Measurements from ENCODE around the gene KRT38. TPM values are rescaled to one million over a fixed set of nuclear protein-coding genes. Genes with fewer than 3 reads are reported as not detected.

The KRT38 gene
- total and polyA plus RNA-seq, 9 donors = not detected

- intact Hi-C loops (cut with DNase I) = no loop called here
- Histone ChIP-seq H3K4me3 (no peak overlapping the region), H3K27ac (no peak overlapping the region), H3K27me3 (no peaks in the 10 kb centered on the region), H3K9me3 (no peaks in the 10 kb centered on the region), H3K4me1 (ENCODE audit: insufficient read depth) (peaks cover 7% of the 10 kb centered on the region), H3K36me3 (no peaks in the 10 kb centered on the region)
- 96 to 98% (median 97%) methylated on average over 10 of the region's 10 CpGs for WGBS, 3 donors
- TF ChIP-seq CTCF (IDR thresholded peaks at IDR 0.05) (no peak), POLR2A (IDR thresholded peaks at IDR 0.05) (no peak), EP300 (IDR thresholded peaks at IDR 0.05) (no peak)
- DNase-seq = no peak
These were observed 39.8 kb upstream of the KRT38 start for GRCh38 chr17:41480581-41480980.

GRCh38 chr17:41480136-41480535 lies 39.4 kb upstream of the KRT38 start:
- no peak overlapping the region for H3K27ac ChIP-seq
- no peak overlapping the region for H3K4me3 ChIP-seq
- TF ChIP-seq CTCF (IDR thresholded peaks at IDR 0.05) (no peak), EP300 (IDR thresholded peaks at IDR 0.05) (no peak), POLR2A (IDR thresholded peaks at IDR 0.05) (no peak)
- no peaks in the 10 kb centered on the region for H3K27me3 ChIP-seq
- WGBS, 3 donors = 65 to 81% (median 73%) methylated on average over 2 of the region's 2 CpGs
- no peaks in the 10 kb centered on the region for H3K9me3 ChIP-seq
- intact Hi-C loops (cut with DNase I) = no loop called here
- H3K36me3 ChIP-seq = no peaks in the 10 kb centered on the region
- H3K4me1 ChIP-seq (ENCODE audit: insufficient read depth) = peaks cover 7% of the 10 kb centered on the region
- DNase-seq = no peak

GRCh38 chr17:41478237-41478636 lies 37.5 kb upstream of the KRT38 start:
- TF ChIP-seq CTCF (IDR thresholded peaks at IDR 0.05) (no peak), EP300 (IDR thresholded peaks at IDR 0.05) (no peak), POLR2A (IDR thresholded peaks at IDR 0.05) (no peak)
- H3K27ac ChIP-seq = no peak overlapping the region
- H3K4me1 ChIP-seq (ENCODE audit: insufficient read depth) = peaks cover 4% of the 10 kb centered on the region
- no peaks in the 10 kb centered on the region for H3K36me3 ChIP-seq
- no peak for DNase-seq
- H3K4me3 ChIP-seq = no peak overlapping the region
- H3K27me3 ChIP-seq = no peaks in the 10 kb centered on the region
- intact Hi-C loops (cut with DNase I) = no loop called here
- H3K9me3 ChIP-seq = no peaks in the 10 kb centered on the region
- 84 to 91% (median 90%) methylated on average over 8 of the region's 8 CpGs for WGBS, 3 donors

- 60 to 76% (median 67%) methylated on average over 22 of the region's 22 CpGs for WGBS, 3 donors
- H3K9me3 ChIP-seq = no peaks in the 10 kb centered on the region
These were observed 36.4 kb upstream of the KRT38 start for GRCh38 chr17:41476866-41477815.

More at GRCh38 chr17:41476866-41477815, 36.4 kb upstream of the KRT38 start:
- no peaks in the 10 kb centered on the region for H3K27me3 ChIP-seq
- no peak overlapping the region for H3K4me3 ChIP-seq
- intact Hi-C loops (cut with DNase I) = no loop called here
- no peak overlapping the region for H3K27ac ChIP-seq
- TF ChIP-seq EP300 (IDR thresholded peaks at IDR 0.05) (no peak), CTCF (IDR thresholded peaks at IDR 0.05) (no peak), POLR2A (IDR thresholded peaks at IDR 0.05) (no peak)
- no peaks in the 10 kb centered on the region for H3K36me3 ChIP-seq
- peak in 2 of 5 donors; percentile 25 to 57 for DNase-seq
- H3K4me1 ChIP-seq (ENCODE audit: insufficient read depth) = peaks cover 4% of the 10 kb centered on the region

All from ovary (tissue), 9 donors.